HG03565 (cell line): Measurements from ENCODE around the gene CHRM2.

Experiments
- ATAC-seq: cut with Tn5 transposase; IDR thresholded peaks from one replicate; pipeline ENCODE4 v1.9.1; 2021; ENCODE audit warnings: mild to moderate bottlenecking, moderate library complexity; ENCODE audit not compliant: unreplicated experiment

CHRM2 gene

GRCh38 chr7:136956232-136956631 lies 87.8 kb downstream of the CHRM2 start:
- ATAC-seq, result no peak

GRCh38 chr7:136956671-136957070 lies 88.2 kb downstream of the CHRM2 start:
- ATAC-seq, result no peak

GRCh38 chr7:136957391-136957790 lies 88.9 kb downstream of the CHRM2 start:
- ATAC-seq, result no peak

- ATAC-seq, result no peak
Observed at GRCh38 chr7:136958016-136958415, 89.6 kb downstream of the CHRM2 start.

GRCh38 chr7:136964347-136964746 lies 95.9 kb downstream of the CHRM2 start:
- no peak for ATAC-seq

GRCh38 chr7:136966825-136967224 lies 98.4 kb downstream of the CHRM2 start:
- ATAC-seq, result no peak

- ATAC-seq, result no peak
Observed at GRCh38 chr7:136969761-136970160, 101.3 kb downstream of the CHRM2 start.

GRCh38 chr7:136971776-136972175 lies 103.3 kb downstream of the CHRM2 start:
- ATAC-seq, result no peak

GRCh38 chr7:136976504-136977251 lies 108.2 kb downstream of the CHRM2 start:
- ATAC-seq, result no peak

GRCh38 chr7:136993377-136993776 lies 124.9 kb downstream of the CHRM2 start:
- no peak for ATAC-seq

GRCh38 chr7:136997735-136998134 lies 129.3 kb downstream of the CHRM2 start:
- no peak for ATAC-seq

GRCh38 chr7:136998495-136998894 lies 130.0 kb downstream of the CHRM2 start:
- ATAC-seq, result no peak

- no peak for ATAC-seq
Observed at GRCh38 chr7:137000621-137001020, 132.2 kb downstream of the CHRM2 start.

- ATAC-seq, result no peak
Observed at GRCh38 chr7:137001041-137001440, 132.6 kb downstream of the CHRM2 start.

GRCh38 chr7:137001478-137001877 lies 133.0 kb downstream of the CHRM2 start:
- ATAC-seq, result no peak

GRCh38 chr7:137003086-137003485 lies 134.6 kb downstream of the CHRM2 start:
- ATAC-seq, result no peak

- no peak for ATAC-seq
Observed at GRCh38 chr7:137003566-137003965, 135.1 kb downstream of the CHRM2 start.

GRCh38 chr7:137005873-137006272 lies 137.4 kb downstream of the CHRM2 start:
- ATAC-seq, result no peak

- ATAC-seq, result no peak
Observed at GRCh38 chr7:137006293-137006692, 137.8 kb downstream of the CHRM2 start.

- ATAC-seq, result no peak
Observed at GRCh38 chr7:137007001-137007694, 138.7 kb downstream of the CHRM2 start.

GRCh38 chr7:137009404-137009803 lies 141.0 kb downstream of the CHRM2 start:
- ATAC-seq, result no peak

- ATAC-seq, result no peak
Observed at GRCh38 chr7:137015015-137015414, 146.6 kb downstream of the CHRM2 start.
